COLO668 (cell line): Measurements from ENCODE around the gene SPATA46.
"Not testable (repeated sequence)": the region's sequence is repeated elsewhere in the genome, so short reads cannot be mapped to it uniquely, and the experiment has no call there.

ENCODE experiments used
- DNase-seq: peaks from one replicate; lab custom pipeline; 2025; ENCODE audit not compliant: unreplicated experiment; lab: John Stamatoyannopoulos, UW

The SPATA46 gene

GRCh38 chr1:162359523-162360236 is 17.0 kb downstream of the SPATA46 start:
- no peak for DNase-seq

- DNase-seq: no peak
Measured at GRCh38 chr1:162358928-162359327, 17.7 kb downstream of the SPATA46 start.

GRCh38 chr1:162357681-162358266 is 18.9 kb downstream of the SPATA46 start:
- no peak for DNase-seq

- DNase-seq: no peak
Measured at GRCh38 chr1:162353702-162354101, 23.0 kb downstream of the SPATA46 start.

GRCh38 chr1:162353078-162353477 is 23.6 kb downstream of the SPATA46 start:
- no peak for DNase-seq

GRCh38 chr1:162351874-162352273 is 24.8 kb downstream of the SPATA46 start:
- DNase-seq: not testable (repeated sequence)

GRCh38 chr1:162351246-162351842 is 25.3 kb downstream of the SPATA46 start:
- no peak for DNase-seq

- peak; percentile 44 for DNase-seq
Measured at GRCh38 chr1:162349635-162350330, 26.9 kb downstream of the SPATA46 start.

GRCh38 chr1:162347281-162347680 is 29.4 kb downstream of the SPATA46 start:
- DNase-seq: no peak

GRCh38 chr1:162343470-162343869 is 33.2 kb downstream of the SPATA46 start:
- no peak for DNase-seq

- no peak for DNase-seq
Measured at GRCh38 chr1:162342452-162342983, 34.1 kb downstream of the SPATA46 start.

- no peak for DNase-seq
Measured at GRCh38 chr1:162336621-162337285, 39.9 kb downstream of the SPATA46 start.

GRCh38 chr1:162335126-162335525 is 41.5 kb downstream of the SPATA46 start:
- no peak for DNase-seq

- no peak for DNase-seq
Measured at GRCh38 chr1:162333991-162334390, 42.7 kb downstream of the SPATA46 start.

GRCh38 chr1:162329826-162330225 is 46.8 kb downstream of the SPATA46 start:
- DNase-seq: no peak

- no peak for DNase-seq
Measured at GRCh38 chr1:162328512-162328911, 48.1 kb downstream of the SPATA46 start.

- no peak for DNase-seq
Measured at GRCh38 chr1:162327788-162328165, 48.9 kb downstream of the SPATA46 start.

- DNase-seq: no peak
Measured at GRCh38 chr1:162327144-162327787, 49.4 kb downstream of the SPATA46 start.

GRCh38 chr1:162326559-162326958 is 50.1 kb downstream of the SPATA46 start:
- no peak for DNase-seq

- no peak for DNase-seq
Measured at GRCh38 chr1:162324396-162324795, 52.3 kb downstream of the SPATA46 start.
